Right atrium auricular region (tissue), 2 donors: ENCODE data around the gene ZDHHC19. TPM values are rescaled to one million over a fixed set of nuclear protein-coding genes. Genes with fewer than 3 reads are reported as not detected.
"Not testable (repeated sequence)": the region's sequence is repeated elsewhere in the genome, so short reads cannot be mapped to it uniquely, and the experiment has no call there.

ENCODE experiments used
- DNase-seq: peaks from one replicate; pipeline ENCODE4 v3.0.0-alpha.2; 2019; ENCODE audit warnings: low spot score
- H3K27ac ChIP-seq, 2 donors: fragments of 200-600 bp; sonication (generic); 1 replicate in 1 of 2; 2 replicates in 1 of 2; pipeline ENCODE4 v1.5.1; 2016 to 2019
- H3K27me3 ChIP-seq, 2 donors: fragments of 200-600 bp; sonication (generic); one replicate each; pipeline versions ENCODE4 v1.5.1 to v1.6.0; 2017 to 2019
- H3K36me3 ChIP-seq: fragments of 200-600 bp; sonication (generic); one replicate; pipeline ENCODE4 v1.5.1; 2016
- H3K4me1 ChIP-seq, 2 donors: fragments of 200-600 bp; sonication (generic); one replicate each; pipeline versions ENCODE4 v1.5.1 to v1.6.0; 2017 to 2019
- H3K4me3 ChIP-seq, 2 donors: fragments of 200-600 bp; sonication (generic); 1 replicate in 1 of 2; 2 replicates in 1 of 2; pipeline ENCODE4 v1.5.1; 2017 to 2019; ENCODE audit warnings: mild to moderate bottlenecking in 1 of 2, moderate library complexity in 1 of 2
- H3K9me3 ChIP-seq, 2 donors: fragments of 200-600 bp; sonication (generic); one replicate each; pipeline ENCODE4 v1.5.1; 2019
- CTCF ChIP-seq, 2 donors: fragments of 200-600 bp; sonication (generic); IDR thresholded peaks; one replicate each; pipeline ENCODE4 v1.5.1; 2019; ENCODE audit warnings: antibody characterized with exemption in 2 of 2
- total RNA-seq, 2 donors: library from RNA; depleted of rRNA; stranded (reverse); fragments of >200 nt; gene quantifications; one replicate each; pipeline ENCODE4 v1.1.0, GENCODE V29; 2016

The ZDHHC19 gene
- total RNA-seq, 2 donors from 2014 or later: not detected

- peaks cover 0 to 6% of the 10 kb centered on the region in 2 donors for H3K27me3 ChIP-seq
- no peak overlapping the region for H3K27ac ChIP-seq
- no peaks in the 10 kb centered on the region for H3K9me3 ChIP-seq
- no peak overlapping the region for H3K4me3 ChIP-seq
- TF ChIP-seq CTCF (IDR thresholded peaks at IDR 0.05): no peak
- no peaks in the 10 kb centered on the region for H3K36me3 ChIP-seq
- H3K4me1 ChIP-seq: peaks cover 0 to 8% of the 10 kb centered on the region in 2 donors
- DNase-seq: no peak
These were observed 6.3 kb upstream of the ZDHHC19 start for GRCh38 chr3:196217307-196218154.

- Histone ChIP-seq H3K36me3 (no peaks in the 10 kb centered on the region), H3K4me1 (peaks cover 0 to 8% of the 10 kb centered on the region in 2 donors)
- DNase-seq: no peak
These were observed 5.5 kb upstream of the ZDHHC19 start for GRCh38 chr3:196216681-196217211.

DNA sequence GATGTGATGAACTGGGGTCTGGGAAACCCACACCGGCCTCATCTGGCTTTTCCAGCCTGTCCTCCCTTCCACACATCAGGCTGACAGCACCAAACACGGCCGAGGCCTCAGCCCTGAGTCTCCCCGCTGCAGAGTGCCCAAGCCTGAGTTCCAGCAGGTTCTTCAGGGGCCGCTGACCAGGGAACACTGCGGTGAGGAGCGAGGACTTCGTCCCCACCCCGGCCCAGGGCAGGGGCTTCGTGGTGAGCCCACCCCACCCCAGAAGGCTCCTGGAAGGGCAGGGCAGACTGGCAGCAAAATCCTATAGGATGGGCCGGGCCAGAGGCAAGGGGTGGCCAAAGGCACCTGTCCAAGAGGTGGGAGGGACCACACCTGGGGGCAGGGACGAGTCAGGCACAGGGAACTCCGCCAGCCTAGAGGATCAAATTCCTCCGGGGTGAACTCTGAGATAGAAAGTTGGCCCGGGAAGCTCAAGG, 4.9 kb upstream of the ZDHHC19 start, which contains the start of gene SLC51A:
Gene SLC51A, plus strand, starts transcription at position 446 of the 476 bp plus-strand sequence. CDS start 179 bp downstream, outside the sequence.
- TF ChIP-seq CTCF (IDR thresholded peaks at IDR 0.05): no peak
- H3K27me3 ChIP-seq: peaks cover 0 to 6% of the 10 kb centered on the region in 2 donors
- peaks cover 0 to 8% of the 10 kb centered on the region in 2 donors for H3K4me1 ChIP-seq
- DNase-seq: no peak
- H3K4me3 ChIP-seq: no peak within 1 kb of the TSS
- H3K9me3 ChIP-seq: no peaks in the 10 kb centered on the region
- no peaks in the 10 kb centered on the region for H3K36me3 ChIP-seq
- no peak within 1 kb of the TSS for H3K27ac ChIP-seq

More at GRCh38 chr3:196216681-196217211, 5.5 kb upstream of the ZDHHC19 start:
- H3K27ac ChIP-seq: no peak overlapping the region
- no peak for TF ChIP-seq CTCF (IDR thresholded peaks at IDR 0.05)
- H3K4me3 ChIP-seq: no peak overlapping the region
- peaks cover 0 to 6% of the 10 kb centered on the region in 2 donors for H3K27me3 ChIP-seq
- no peaks in the 10 kb centered on the region for H3K9me3 ChIP-seq

DNA sequence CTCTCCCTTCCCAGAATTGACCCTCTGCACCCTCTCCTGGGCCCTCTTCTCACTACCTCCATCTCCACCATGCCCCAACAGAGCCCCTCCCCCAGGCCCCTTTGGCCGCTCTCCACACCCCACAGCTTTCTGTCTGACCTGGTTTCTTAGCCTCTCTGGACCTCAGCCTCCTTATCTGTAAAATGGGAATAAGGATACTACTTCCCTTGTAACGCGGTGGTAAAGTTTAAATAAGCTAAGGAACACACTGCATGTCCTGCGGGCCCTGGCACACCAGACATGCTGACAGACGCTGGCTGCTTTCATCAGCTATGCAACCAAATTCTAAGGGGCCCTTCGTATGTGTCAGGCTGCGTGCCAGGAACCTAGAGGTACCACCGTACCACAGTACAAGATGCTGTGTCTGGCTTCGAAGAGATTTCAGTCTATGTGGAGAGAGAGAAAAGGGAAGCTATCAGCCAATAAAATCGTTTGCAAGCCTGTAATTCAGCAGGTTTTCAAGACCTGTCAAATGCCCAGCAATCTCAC, 4.4 kb upstream of the ZDHHC19 start:
- DNase-seq: no peak
- Histone ChIP-seq H3K9me3 (no peaks in the 10 kb centered on the region), H3K27ac (no peak overlapping the region), H3K27me3 (peaks cover 0 to 6% of the 10 kb centered on the region in 2 donors), H3K4me3 (no peak overlapping the region), H3K4me1 (peaks cover 0 to 8% of the 10 kb centered on the region in 2 donors), H3K36me3 (no peaks in the 10 kb centered on the region)
- no peak for TF ChIP-seq CTCF (IDR thresholded peaks at IDR 0.05)

DNA sequence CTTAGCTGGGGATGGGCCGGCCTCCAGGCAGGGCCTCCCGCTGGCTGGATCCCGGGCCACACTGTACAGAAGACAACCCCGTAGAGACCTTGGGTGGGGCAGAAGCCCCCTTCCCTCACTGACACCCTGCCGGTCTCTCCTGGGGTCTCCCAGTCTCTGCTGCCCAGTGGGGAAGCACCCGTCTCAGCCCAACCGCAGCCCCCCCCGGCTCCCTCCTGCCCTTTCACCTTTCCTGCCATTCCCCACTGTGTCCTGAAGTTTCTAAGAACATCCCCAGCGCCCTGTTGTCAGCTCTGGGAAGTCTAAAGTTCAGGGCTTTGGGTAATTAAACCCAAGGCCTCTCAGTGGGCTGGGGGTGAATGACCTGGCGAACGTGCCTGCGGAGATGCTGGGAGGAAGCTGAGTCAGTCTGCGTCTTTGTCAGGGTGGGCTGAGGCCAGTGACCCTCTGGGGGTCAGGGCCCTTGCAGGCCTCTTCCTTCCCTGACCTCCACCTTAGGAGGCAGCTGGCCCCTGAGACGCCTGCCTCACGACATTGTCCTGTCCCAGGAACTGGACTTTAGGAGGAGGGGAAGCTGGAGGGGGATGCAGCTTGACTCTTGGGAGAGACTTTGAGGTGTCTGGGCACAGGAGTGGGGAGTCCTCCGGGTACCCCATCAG, 3.7 kb upstream of the ZDHHC19 start:
- Histone ChIP-seq H3K27me3 (peaks cover 0 to 6% of the 10 kb centered on the region in 2 donors), H3K9me3 (no peaks in the 10 kb centered on the region), H3K4me1 (peaks cover 0 to 5% of the 10 kb centered on the region in 2 donors), H3K36me3 (no peaks in the 10 kb centered on the region), H3K27ac (no peak overlapping the region), H3K4me3 (no peak overlapping the region)
- DNase-seq: no peak
- TF ChIP-seq CTCF (IDR thresholded peaks at IDR 0.05): no peak

DNA sequence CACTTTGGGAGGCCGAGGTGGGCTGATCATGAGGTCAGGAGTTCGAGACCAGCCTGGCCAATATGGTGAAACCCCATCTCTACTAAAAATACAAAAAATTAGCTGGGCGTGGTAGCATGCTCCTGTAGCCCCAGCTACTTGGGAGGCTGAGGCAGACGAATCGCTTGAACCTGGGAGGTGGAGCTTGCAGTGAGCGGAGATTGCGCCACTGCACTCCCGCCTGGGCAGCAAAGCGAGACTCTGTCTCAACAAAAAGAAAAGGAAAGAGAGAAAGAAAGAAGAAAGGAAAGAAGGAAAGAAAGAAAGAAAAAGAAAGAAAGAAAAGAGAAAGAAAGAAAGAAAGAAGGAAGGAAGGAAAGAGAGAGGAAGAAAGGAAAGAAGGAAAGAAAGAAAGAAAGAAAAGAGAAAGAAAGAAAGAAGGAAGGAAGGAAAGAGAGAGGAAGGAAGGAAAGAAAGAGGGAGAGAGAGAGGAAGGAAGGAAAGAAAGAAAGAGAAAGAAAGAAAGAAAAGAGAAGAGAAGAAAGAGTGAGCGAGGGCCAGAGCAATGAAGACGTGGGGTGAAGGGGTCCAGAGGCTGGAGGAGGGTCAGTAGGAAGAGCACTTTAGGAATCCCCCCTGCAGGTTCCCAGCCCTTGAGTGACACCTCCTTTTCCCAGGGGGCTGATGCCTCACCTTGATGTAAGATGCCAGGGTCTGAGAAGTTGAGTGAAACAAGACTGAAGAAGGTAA, 1.1 kb downstream of the ZDHHC19 start:
- H3K36me3 ChIP-seq, H3K9me3 ChIP-seq, DNase-seq, H3K4me3 ChIP-seq, H3K27ac ChIP-seq, H3K27me3 ChIP-seq, H3K4me1 ChIP-seq: not testable (repeated sequence)
